ENCODE results near the gene LCNL1.

GRCh38 chr9:136983167-136983566, 374 bp downstream of the LCNL1 start:
- TF ChIP-seq, protein P1, sequence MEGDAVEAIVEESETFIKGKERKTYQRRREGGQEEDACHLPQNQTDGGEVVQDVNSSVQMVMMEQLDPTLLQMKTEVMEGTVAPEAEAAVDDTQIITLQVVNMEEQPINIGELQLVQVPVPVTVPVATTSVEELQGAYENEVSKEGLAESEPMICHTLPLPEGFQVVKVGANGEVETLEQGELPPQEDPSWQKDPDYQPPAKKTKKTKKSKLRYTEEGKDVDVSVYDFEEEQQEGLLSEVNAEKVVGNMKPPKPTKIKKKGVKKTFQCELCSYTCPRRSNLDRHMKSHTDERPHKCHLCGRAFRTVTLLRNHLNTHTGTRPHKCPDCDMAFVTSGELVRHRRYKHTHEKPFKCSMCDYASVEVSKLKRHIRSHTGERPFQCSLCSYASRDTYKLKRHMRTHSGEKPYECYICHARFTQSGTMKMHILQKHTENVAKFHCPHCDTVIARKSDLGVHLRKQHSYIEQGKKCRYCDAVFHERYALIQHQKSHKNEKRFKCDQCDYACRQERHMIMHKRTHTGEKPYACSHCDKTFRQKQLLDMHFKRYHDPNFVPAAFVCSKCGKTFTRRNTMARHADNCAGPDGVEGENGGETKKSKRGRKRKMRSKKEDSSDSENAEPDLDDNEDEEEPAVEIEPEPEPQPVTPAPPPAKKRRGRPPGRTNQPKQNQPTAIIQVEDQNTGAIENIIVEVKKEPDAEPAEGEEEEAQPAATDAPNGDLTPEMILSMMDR (IDR thresholded peaks at IDR 0.05; ENCODE audit: poor library complexity): no peak
- no peak for TF ChIP-seq EZH2phosphoT487 (IDR thresholded peaks at IDR 0.05; ENCODE audit: low read depth, severe bottlenecking, unreplicated experiment)

All from hepatocyte (in vitro differentiated cells).